HG03565 (cell line): ENCODE data around the gene BBC3.

Experiments
- ATAC-seq: cut with Tn5 transposase; IDR thresholded peaks from one replicate; pipeline ENCODE4 v1.9.1; 2021; ENCODE audit warnings: mild to moderate bottlenecking, moderate library complexity; ENCODE audit not compliant: unreplicated experiment

Gene BBC3

DNA sequence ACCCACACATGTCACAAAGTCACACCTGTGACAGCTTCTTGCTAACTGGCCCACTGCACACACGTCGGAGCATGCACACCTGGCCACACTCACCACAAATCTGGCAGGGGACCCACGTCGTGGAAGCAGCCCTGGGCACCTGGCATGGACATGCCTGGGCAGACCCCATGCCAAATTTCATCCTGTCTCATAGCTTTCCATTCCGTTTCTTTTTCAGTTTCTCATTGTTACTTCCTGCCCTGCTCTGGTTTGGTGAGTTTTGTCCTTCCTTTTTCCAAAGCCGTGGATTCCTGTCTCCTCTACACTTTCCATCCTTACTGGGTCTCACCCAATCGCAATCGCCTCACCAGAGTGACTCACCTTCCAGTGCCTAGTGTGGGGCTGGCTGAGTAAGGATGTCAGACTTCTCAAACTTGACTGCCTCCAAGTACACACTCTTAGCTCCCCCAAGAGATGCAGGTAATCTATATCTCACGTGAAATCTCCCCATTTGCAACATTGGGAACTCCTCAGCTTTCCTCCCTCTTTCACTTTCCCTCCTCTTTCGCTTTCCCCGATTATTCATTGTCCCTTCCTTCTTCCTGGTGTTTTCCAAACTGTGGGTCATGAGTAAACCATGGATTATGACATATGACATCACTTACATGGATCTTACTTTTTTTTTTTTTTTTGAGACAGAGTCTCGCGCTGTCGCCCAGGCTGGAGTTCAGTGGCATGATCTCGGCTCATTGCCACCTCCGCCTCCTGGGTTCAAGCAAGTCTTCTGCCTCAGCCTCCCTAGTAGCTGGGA lies 1.6 kb upstream of the BBC3 start:
- ATAC-seq: no peak

DNA sequence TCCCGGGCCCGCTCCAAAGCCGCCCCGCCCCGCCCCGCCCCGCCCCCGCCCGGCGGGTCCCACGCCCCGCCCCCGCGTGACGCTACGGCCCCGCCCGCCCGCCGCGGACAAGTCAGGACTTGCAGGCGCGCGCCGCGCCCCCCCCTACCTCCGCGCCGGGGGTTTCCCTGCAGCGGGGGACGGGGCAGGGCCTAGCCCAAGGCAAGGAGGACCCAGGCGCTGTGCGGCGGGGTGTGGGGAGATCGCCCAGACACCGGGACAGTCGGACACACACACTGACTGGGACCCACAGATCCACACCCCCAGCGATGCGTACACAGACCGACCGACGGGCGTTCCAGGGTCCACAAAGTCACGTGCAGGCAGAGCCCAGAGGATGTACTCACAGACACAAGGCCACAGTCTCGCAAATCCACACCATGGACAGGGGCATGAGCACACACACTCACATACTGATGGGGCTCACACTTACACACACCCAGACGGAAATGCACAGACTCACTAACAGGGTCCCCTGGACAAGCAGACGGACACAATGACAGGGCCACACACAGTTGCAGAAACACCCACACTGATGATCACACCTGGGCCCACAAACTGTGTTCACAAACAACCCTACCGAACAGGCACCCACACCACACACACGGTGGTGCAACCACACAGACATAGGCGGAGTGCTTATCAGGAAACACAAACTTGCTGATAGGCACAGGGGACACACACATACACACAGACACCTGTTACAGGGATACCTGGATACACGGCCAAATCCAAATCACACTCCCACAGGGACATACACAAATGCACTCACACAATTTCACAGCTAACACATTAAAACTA lies 436 bp upstream of the BBC3 start:
- no peak for ATAC-seq

DNA sequence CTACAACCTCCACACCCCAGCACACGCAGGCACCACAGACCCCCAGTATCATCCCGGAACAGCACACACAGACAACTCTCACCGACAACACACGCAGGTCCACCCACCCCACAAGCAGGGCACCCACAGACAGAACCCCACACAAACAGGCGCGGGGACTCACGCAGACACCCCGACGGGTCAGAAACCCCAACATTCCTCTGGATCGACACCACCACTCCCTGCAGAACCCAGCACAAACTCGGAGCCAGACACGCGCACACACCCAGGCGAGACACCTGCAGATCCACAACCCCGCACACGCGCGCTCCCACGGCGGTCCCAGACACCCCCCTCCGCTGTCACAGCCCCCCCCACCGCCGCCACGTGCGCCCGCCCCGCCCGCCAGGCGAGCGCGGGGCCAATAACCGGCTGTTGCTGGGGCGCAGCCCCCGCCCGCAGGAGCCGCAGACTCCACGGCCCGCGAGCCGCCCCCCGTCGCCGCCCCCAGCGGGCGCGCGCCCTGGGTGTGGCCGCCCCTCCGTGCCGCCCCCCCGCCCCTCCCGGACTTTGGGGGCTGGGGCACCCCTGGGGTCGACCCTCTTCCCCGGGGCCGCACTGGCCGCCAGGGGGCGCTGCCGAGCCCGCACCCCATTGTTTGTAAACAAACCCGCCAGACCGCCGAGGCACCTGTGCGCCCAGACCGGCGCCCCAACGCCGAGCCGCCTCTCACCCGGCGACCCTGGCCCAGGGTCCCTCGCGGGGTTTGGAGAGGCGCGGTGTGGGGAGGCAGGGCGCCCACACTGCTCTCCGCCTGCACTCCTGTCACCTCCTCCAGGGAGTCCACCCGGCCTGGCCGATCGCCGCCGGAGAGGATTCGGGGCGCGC lies 712 bp downstream of the BBC3 start:
- ATAC-seq: no peak

DNA sequence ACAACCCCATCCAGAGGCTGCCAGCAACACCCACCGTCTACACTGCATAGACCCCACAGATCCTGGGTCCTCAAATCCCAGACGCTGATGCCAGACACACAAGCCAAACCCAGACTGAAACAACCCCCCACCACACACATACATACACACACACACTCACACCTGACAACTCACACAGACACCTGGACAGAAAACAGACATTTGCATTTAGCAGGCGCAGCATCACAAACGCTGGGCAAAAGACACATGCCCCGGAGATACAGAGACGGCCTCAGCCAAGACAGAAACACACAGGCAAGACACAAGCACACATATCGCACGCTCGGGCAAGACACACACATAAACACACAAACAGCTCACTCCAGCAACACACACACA lies 1.3 kb downstream of the BBC3 start:
- ATAC-seq: no peak

DNA sequence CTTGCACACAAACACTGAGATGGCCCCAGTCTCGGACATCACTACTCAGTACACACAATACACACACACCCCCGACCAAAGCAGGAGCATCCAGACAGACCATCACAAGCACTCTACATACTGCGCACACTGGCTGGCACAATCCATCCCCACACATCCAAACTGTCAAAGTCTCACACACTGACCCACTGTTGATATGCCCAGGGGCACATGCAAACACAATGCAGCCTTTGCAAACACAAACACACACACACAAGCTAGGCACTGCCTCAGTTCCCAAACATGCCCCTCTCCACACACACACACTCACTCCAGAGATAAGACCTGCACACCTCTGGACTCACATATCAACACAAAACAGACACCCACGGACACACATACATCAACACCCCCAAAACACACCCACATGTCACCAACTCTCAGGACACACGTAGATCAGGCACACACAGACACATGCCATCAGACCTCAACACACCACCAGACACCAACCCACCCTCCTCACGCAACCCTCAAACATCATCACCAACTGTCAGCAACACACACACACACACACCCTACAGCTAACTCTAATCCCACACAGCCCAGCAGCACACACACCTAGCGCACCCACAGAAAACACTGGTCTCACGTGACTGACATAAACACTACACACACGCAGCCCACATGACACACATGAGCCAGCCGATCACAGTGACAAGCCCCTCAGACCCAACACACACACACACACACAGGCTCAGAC lies 1.9 kb downstream of the BBC3 start:
- ATAC-seq: no peak

DNA sequence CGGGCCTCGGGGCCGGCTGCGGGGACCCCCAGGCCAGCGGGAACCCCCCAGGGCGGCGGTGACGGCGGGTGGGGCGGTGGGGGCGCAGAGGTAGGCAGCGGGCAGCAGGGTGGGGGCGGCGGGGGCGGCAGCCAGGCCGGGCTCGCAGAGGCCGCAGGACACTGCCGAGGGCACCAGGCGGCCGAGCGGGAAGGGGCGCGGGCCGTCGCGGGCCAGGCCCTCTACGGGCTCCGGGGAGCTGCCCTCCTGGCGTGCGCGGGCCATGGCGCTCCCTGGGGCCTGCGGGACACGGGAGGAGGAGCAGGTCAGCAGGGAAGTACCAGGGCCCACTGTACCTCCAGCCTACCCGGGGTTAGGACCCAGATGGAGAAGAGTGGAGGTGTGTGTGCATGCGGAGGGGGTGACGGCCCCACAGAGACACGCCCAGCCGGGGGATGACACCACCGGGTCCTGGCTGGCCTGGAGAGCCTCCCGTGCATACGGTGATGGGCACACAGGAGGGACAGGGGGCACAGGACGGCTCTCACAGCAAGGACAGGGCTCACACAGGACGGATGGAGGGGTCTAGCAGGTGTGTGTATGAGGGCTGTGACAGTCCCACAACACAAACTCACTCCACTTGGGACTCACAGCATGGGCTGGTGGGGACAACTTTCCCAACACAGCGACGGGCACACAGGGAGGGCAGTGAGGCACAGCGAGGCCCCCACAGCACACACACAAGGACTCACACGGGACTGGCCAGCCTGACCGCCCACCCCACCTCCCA lies 2.6 kb downstream of the BBC3 start:
- no peak for ATAC-seq

DNA sequence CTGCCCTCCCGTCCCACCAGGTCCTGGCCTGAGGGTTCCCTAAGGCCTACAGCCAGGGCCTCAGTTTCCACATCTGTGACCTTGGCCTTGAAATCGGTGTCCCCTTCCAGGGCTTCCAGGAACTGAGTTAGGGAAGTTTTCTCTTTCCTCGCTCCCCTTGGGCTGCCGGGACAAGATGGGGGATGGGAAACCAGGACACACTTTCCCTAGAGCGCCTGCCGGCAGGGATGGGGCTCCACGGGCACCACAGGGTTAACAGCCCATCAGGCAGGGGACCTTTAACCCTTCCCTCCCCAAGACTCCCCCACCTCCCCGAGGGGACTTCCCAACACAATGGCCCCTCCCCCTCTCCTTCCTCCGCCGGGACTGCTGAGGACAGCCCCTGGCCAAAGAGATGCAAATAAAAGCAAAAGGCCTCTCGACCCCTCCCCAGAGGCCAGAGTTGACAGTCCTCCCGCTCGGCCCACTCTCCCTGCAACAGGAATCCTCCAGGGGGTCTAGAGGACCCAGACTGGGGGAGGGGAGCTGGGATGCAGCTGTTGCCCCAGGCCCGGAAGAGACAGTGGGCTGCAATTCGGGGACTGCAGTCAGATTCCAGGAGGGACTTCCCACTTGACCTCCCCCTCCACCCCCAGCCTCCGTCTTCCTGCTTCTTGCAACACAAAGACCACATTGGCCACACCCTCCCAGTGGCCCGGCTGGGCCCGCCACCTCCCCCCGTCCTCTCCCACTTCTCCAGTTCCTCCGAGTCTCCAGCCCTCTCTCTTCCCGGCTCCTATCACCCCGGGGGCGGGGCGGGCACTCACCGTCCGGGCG lies 3.4 kb downstream of the BBC3 start:
- ATAC-seq: no peak

DNA sequence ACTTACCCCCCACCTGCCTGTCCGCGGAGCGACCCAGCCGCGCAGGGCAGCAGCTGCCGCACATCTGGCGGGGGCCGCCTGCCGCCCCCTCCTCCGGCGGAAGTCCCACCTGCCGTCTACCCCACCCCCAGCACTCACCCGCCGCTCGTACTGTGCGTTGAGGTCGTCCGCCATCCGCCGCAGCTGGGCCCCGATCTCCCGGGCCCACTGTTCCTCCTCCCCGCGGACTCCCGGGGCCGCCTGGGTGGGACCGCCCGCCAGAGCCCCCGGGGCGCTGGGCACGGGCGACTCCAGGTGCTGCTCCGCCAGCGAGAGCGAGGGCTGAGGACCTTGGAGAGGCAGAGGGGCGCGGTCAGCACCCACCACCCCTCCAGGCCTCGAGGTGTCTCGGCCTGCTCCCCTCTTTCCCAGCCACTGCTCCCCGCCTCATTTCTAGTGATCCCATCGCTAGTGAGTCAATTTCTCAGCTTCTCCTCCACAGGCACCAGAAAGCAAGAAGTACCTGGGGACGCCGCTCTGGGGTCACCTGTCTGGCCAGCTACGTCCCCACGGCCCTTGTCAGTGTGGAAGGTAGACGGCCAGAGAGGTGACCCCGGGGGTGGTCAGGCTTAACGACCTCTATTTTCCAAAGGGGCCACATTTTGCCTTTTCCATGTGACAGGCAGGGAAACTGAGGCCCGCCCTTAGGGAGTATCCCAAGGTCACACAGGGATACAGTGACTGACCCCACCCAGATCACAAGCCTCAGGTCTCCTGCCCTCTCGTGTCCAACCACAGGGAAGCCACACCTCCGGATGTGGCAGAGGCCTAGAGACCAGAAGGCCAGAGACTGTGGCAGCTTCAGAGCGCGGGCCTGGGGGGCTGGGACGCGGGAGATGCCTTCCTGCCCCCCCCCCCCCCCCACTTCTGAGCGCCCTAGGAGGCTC lies 4.3 kb downstream of the BBC3 start:
- no peak for ATAC-seq

DNA sequence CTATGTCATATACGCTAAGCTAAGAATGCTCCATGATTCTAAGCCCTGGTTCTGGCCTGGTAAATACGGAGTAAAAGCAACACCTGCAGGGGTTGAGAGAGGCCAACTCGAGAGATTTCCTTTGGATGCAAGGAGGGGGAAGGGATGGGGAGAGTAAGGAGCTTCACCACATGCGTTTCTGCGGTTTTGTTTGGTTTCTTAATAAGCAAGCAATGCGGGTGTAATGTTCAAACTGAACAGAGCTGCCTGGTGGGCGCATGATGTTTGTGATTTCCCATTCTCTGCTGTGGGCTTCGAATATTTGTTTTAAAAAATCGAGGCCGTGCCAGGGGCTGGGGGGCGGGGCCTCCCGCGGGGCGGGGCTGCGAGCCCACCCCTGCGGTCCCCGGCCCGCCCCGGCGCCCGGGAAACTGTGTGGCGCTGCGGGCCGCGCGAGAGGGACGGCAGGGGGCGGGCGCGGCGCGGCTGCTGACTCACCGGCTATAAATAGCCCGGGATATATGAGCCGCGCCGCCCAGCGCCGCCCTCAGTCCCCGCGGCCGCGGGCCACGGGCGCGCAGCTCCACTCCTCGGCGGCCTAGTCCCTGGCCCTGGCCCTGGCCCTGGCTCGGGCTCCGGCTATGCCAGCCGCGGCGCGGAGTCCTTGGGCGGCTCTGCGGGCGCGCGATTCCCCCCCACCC lies 5.1 kb downstream of the BBC3 start:
- peak; percentile 32 for ATAC-seq

DNA sequence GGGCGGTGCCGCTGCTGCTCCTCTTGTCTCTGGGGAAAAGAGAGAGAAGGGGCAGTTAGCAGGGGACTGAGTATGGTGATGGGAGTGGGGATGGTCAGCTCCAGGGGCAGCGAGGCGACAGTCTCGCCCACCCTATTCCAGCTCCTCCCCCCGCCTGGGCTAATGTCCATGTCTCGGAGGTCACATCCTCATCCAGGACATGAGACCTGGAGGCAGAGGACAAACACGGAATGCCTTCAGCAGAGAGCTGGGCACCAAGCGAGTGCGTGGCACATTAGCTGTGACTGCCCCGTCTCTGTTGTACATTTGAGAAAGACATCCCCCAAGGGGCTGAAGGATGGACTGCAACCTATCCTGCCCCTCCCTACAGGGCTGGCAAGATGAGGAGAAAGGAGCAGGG lies 9.1 kb downstream of the BBC3 start:
- ATAC-seq: no peak

DNA sequence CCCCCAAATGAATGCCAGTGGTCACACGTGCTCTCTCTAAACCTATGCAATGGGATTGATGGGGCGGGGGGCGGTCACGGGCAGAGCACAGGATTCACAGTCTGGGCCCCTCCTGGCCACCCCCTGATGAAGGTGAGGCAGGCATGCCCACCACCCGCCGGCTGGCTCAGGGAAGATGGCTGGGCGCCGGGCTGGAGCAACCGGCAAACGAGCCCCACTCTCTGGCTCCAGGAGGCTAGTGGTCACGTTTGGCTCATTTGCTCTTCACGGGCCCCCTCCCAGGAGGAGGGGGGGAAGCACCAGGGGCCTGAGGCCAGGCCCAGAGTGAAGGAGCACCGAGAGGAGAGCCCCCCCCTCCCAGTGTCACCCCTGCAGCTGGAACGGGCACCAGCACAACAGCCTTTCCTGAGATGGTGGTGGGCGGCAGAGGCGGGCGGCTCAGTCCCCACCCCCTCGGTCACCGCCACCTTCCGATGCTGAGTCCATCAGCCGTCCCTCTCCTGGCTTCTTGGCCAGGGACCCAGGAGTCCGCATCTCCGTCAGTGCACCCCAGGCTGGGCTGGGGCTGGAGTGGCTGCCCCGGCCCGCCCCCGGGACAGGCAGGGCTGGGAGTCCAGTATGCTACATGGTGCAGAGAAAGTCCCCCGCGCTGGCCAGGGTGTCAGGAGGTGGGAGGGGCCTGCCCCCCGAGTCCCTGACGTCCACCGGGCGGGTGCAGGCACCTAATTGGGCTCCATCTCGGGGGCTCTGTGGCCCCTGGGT lies 9.7 kb downstream of the BBC3 start:
- no peak for ATAC-seq

DNA sequence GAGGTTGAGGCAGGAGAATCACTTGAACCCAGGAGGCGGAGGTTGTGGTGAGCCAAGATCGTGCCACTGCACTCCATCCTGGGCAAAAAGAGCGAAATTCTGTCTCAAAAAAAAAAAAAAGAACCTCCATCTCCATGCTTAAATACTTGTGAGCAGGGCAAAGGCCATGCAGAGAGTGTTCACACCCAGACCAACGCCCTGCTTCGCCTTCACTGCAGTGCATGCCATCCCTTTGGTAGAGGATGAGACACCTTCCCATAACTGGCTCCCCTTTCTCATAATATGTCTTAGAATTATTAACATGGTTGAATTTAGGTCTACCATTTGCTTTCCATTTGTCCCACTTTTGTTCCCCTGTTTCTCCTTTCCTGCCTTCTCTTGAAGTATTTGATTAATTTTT lies 15.4 kb downstream of the BBC3 start:
- ATAC-seq: no peak

DNA sequence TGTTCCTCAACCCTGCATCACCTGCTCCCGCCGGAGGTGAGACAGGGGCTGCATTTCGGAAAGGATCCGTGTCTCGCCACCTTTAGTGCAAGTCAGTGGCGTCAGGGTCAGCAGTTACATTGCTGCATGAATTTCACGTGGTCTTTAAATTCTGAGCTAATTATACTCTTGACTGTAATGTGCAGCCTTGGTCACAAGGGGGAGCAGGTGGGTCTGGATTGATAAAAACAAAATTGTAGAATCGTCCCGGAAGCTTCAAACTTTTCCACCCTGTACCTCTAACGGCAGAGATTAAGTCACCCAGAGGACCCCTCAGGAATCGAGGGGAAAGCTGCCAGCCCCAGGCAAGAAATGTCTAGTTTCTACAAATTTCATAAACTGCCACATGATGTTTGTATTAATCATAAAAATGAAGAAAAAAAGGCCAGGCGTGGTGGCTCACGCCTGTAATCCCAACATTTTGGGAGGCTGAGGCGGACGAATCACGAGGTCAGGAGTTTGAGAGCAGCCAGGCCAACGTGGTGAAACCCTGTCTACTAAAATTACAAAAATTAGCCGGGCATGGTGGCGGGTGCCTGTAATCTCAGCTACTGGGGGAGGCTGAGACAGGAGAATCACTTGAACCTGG lies 20.2 kb downstream of the BBC3 start:
- ATAC-seq: peak; percentile 49

DNA sequence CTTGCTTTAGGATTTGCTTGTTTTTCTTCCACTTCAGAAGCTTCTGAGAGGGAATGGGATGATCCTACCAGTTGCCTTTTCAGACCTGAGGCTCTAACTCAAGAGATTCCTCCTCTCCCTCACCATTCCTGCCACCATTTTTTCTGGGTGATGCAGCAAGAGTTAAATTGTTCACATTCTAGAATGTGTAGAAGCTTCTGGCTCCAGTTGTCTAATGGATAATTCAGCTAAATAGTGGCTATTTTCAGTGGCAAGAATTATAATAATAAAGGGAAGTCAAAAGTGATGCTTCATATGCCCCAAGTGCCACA lies 20.9 kb downstream of the BBC3 start:
- ATAC-seq: no peak

DNA sequence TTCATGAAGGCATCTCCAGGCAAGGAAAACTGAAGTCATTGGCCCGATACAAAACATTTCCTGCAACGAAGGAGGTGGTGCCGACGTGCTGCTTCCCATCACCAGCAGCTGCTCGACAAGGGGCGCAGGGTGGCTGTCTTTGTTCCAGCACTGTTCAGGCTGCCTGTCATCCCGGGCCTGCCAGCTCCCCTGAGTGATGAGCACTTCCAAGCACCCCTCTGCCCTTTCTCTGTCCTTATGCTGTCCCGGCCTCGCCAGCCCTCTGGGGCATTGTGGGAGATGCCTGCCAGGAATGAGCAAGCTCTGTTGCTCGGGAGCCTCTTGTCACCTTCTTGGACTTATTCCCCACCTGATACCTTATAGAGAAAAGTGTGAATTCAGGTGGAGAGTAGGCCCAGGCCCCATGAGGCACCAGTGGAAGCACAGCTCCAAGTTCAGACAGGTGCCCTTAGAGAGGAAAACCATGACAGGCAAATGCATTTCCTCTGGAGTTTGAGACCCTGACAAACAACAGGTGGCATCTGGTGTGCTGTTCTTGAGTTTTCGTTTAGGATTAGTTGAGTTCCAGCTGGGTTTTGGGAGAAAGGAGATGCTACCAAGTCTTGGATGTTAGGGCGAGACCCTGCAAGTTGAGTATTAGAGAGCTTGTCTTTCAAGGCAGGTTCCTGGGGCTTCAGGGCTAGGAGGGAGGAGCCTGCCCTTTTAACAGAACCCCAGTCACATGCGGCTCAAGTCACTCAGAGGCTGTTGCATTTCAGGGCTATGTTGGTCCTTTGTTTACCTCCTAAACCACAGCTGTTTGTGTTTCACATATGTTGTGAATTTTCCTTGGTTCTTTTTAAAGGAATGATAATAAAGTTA lies 21.4 kb downstream of the BBC3 start:
- no peak for ATAC-seq

DNA sequence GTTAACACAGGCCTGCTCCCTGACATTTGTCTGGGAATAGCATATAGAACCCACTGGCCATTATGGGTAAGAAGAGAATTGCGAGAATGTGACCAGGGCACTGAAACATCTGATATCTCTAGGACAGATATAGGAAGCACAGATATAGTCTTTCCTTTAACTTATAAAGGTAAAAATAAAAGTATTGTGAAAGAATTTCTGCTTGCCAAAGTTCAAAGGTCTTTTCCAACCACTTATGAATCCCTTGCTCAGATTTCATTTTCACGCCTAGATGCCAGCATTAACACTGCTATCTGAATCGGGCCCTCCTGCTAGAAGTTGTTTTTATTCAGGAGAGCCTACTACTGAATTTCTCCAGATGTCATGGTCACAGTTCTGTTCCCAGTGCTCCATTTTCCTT lies 27.7 kb downstream of the BBC3 start:
- ATAC-seq: no peak
